ENCODE results near the gene GAS6.

The GAS6 gene

DNA sequence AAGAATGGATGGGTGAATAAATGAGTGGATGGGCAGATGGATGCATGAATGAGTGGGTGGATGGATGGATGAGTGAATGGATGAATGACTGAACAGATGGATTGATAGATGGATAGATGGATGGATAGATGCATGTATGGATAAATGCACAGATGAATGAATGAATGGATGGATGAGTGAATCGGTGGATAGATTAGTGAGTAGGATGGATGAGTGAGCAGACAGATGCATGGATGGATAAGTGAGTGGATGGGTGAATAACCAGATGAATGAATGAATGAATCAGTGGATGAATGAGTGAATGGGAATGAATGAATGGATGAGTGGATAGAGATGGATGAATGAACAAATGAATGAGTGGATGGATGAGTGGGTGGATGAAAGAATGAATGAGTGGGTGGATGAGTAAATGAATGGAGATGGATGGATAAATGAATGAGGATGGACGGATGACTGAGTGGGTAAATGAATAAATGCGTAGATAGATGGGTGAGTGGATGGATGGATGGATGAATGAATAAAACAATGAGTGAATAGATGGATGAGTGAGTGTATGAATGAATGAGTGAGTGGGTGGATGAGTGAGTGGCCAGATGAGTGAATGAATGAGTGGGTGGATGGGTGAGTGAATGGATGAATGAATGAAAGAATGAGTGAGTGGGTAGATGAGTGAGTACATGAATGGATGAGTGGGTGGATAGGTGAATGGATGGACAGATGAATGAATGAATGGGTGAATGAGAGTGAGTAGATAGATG lies 13.0 kb downstream of the GAS6 start:
- no peak for DNase-seq (ENCODE audit: low read depth)
- H3K4me3 ChIP-seq (ENCODE audit: low read length): no peak overlapping the region
- TF ChIP-seq, protein P1, sequence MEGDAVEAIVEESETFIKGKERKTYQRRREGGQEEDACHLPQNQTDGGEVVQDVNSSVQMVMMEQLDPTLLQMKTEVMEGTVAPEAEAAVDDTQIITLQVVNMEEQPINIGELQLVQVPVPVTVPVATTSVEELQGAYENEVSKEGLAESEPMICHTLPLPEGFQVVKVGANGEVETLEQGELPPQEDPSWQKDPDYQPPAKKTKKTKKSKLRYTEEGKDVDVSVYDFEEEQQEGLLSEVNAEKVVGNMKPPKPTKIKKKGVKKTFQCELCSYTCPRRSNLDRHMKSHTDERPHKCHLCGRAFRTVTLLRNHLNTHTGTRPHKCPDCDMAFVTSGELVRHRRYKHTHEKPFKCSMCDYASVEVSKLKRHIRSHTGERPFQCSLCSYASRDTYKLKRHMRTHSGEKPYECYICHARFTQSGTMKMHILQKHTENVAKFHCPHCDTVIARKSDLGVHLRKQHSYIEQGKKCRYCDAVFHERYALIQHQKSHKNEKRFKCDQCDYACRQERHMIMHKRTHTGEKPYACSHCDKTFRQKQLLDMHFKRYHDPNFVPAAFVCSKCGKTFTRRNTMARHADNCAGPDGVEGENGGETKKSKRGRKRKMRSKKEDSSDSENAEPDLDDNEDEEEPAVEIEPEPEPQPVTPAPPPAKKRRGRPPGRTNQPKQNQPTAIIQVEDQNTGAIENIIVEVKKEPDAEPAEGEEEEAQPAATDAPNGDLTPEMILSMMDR (IDR thresholded peaks at IDR 0.05; ENCODE audit: insufficient read depth, low read depth, low read length, missing control alignments): no peak

DNA sequence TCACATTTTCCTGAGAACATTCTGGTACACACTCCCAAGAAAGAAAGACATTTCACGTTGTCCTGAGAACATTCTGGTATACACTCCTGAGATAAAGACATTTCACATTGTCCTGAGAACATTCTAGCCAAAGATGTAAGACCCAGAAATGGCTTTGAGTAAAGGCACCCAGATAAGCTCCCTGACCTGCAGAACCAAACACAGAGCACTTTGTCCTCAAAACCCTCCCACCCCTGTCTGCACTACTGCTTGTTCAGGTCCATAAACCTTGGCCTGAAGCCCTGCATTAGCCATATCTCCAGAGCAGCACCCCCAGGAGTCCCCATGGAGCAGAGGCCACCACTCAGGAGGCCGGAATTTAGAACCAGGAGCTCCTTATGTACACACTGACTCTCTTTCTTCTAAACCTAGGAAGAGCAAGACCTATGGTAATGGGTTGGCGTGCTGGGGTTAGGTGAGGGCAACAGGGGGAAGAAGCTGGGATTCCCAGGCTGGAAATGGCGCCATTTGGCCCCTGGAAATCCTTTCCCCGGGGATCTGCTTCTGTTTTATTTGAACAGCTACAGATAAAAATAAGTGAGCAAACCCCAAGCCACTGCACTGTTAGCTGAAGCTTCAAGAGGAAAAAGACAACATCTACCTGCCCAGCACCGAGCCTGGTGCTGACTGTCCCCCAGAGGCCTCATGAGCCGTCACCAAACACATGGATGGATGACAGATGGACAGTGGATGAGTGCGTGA lies 13.7 kb downstream of the GAS6 start:
- TF ChIP-seq, protein P1 (IDR thresholded peaks at IDR 0.05; ENCODE audit: insufficient read depth, low read depth, low read length, missing control alignments): no peak
- DNase-seq (ENCODE audit: low read depth): no peak

GRCh38 chr13:113849546-113849945 lies 14.3 kb downstream of the GAS6 start:
- no peak overlapping the region for H3K4me3 ChIP-seq (ENCODE audit: low read length)
- DNase-seq (ENCODE audit: low read depth): peak; percentile 80
- TF ChIP-seq, protein P1 (IDR thresholded peaks at IDR 0.05; ENCODE audit: insufficient read depth, low read depth, low read length, missing control alignments): no peak

More for the DNA sequence above, 13.7 kb downstream of the GAS6 start:
- H3K4me3 ChIP-seq (ENCODE audit: low read length): no peak overlapping the region

GRCh38 chr13:113848431-113849260 lies 15.2 kb downstream of the GAS6 start:
- TF ChIP-seq, protein P1 (IDR thresholded peaks at IDR 0.05; ENCODE audit: insufficient read depth, low read depth, low read length, missing control alignments): no peak
- peak; percentile 78 for DNase-seq (ENCODE audit: low read depth)
- no peak overlapping the region for H3K4me3 ChIP-seq (ENCODE audit: low read length)

GRCh38 chr13:113848020-113848419 lies 15.9 kb downstream of the GAS6 start:
- DNase-seq (ENCODE audit: low read depth): no peak
- TF ChIP-seq, protein P1 (IDR thresholded peaks at IDR 0.05; ENCODE audit: insufficient read depth, low read depth, low read length, missing control alignments): no peak
- H3K4me3 ChIP-seq (ENCODE audit: low read length): no peak overlapping the region

- H3K4me3 ChIP-seq (ENCODE audit: low read length): no peak overlapping the region
These were observed 17.1 kb downstream of the GAS6 start for GRCh38 chr13:113846636-113847318.

More at GRCh38 chr13:113846636-113847318, 17.1 kb downstream of the GAS6 start:
- DNase-seq (ENCODE audit: low read depth): no peak
- TF ChIP-seq, protein P1 (IDR thresholded peaks at IDR 0.05; ENCODE audit: insufficient read depth, low read depth, low read length, missing control alignments): no peak
